DMS 273 treated with DMSO at 0.1 percent for 48 hours (cell line): ENCODE results near the gene RYR2.
"Not testable (repeated sequence)": the region's sequence is repeated elsewhere in the genome, so short reads cannot be mapped to it uniquely, and the experiment has no call there.

Experiments used
- DNase-seq: peaks from one replicate; lab custom pipeline; 2025; lab: John Stamatoyannopoulos, UW

RYR2 gene

GRCh38 chr1:237084341-237085077, 42.5 kb downstream of the RYR2 start:
- DNase-seq: peak; percentile 86

GRCh38 chr1:237091691-237092090, 49.7 kb downstream of the RYR2 start:
- DNase-seq: no peak

DNA sequence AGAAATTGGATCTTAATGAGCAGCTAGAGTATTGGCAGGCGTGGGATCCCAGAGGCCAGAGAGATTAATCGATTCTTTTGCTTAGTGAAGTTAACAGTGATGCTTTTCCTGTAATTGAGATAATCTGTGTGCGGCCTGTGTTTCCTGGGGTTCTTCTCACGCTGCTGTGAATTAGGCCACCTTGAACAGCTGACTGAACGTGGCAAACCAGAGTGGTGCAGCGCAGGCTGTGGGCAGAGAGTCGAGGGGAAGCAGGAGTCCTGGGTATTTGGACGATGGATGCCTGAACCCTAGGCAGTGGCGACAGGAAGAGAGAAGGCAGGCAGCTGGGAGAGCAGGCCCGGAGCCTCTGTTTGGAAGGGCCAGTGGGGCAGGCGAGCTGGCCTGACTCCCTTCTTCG, 51.7 kb downstream of the RYR2 start:
- no peak for DNase-seq

- no peak for DNase-seq
Measured at GRCh38 chr1:237098541-237098940, 56.6 kb downstream of the RYR2 start.

- no peak for DNase-seq
Measured at GRCh38 chr1:237103021-237103420, 61.0 kb downstream of the RYR2 start.

GRCh38 chr1:237104096-237104495, 62.1 kb downstream of the RYR2 start:
- no peak for DNase-seq

DNA sequence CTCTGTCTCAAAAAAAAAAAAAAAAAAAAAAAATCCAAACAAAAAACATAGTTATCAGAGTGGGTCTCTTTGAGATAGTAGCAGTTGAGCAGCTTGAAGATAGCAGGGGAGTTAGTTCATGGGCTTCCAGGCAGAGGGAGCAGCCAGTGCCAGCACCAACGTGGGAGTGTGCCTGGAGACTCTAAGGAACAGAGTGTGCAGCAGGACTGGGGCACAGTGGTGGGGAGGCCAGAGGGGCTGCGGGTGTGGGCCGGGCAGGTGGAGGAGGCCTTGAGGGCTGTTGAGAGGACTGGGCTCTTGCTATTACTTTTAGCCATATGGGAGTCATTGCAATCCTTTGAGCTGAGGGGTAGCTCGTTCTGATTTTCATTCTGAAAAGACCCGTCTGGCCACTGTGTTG, 63.8 kb downstream of the RYR2 start:
- DNase-seq: no peak

DNA sequence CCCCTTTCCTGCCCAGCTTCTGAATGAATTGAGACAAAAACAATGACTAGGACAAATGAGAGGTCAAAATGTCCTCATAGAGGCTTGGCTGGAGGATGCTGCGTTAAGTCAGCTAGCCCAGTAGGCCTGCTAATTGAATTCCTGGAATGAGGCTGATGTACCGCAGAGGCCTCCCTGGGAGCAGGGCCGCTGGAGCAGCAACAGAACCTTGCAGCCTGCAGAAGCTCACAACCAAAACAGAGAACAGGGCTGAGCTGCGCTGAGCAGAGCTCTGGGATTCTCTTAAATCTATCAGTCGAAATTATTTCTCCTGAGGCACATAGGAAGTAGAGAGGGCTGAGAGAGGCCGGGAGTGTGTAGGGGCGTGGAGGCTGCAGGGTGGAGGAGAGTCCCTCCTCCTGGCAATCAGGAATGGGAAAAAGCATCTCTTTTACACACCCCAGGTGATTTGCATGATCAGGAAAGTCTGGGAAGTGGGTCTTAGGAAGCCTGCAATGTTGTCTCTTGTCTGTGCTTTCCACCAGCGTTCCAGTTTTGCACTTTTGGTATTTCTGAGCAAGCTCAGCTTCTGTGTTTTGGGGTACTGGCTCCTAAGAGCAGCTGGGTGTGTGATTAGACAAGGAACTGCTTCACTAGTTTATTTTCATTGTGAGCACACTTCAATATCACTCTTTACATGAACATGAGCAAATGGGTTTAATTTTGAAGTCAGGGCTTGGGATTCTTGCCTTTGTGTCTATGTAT, 66.5 kb downstream of the RYR2 start:
- no peak for DNase-seq

GRCh38 chr1:237111807-237112206, 69.8 kb downstream of the RYR2 start:
- no peak for DNase-seq

GRCh38 chr1:237112663-237113062, 70.7 kb downstream of the RYR2 start:
- DNase-seq: no peak

GRCh38 chr1:237115035-237115434, 73.1 kb downstream of the RYR2 start:
- DNase-seq: no peak

GRCh38 chr1:237119091-237119490, 77.1 kb downstream of the RYR2 start:
- no peak for DNase-seq

- DNase-seq: no peak
Measured at GRCh38 chr1:237120683-237121082, 78.7 kb downstream of the RYR2 start.

DNA sequence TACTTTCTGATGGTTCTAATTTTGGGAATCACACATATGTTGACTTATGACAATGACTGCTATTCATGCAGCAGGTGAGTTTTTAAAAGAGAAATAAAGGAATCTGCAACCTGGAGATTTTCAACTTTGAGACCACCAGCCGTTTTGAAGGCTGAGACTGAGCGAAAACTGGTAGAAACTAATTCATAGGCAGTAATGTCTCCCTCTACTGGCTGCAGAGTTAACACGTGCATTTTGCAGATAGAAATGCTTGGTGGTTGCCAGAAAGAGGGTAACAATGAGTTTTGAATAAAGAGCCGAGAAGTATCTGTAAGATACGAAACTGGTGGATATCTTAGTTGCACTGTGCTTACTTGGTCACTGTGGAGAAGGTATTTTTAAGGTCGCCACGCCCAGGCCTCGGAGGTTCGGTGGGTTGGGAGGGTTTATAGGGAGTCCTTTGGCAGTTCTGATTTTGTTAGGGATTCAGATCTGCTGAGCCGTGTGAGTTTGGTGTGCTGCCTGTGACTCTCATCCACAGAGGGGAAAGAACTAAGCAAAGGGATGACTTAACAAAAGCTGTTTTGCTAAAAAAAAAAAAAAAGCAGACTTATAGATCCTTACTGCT, 83.0 kb downstream of the RYR2 start:
- no peak for DNase-seq

- DNase-seq: no peak
Measured at GRCh38 chr1:237126180-237126579, 84.2 kb downstream of the RYR2 start.

DNA sequence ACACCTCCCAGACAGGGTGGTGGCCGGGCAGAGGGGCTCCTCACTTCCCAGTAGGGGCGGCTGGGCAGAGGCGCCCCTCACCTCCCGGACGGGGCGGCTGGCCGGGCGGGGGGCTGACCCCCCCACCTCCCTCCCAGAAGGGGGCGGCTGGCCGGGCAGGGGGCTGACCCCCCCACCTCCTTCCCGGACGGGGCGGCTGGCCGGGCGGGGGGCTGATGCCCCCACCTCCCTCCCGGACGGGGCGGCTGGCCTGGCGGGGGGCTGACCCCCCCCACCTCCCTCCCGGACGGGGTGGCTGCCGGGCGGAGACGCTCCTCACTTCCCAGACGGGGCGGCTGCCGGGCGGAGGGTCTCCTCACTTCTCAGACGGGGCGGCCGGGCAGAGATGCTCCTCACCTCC, 85.3 kb downstream of the RYR2 start:
- DNase-seq: not testable (repeated sequence)

DNA sequence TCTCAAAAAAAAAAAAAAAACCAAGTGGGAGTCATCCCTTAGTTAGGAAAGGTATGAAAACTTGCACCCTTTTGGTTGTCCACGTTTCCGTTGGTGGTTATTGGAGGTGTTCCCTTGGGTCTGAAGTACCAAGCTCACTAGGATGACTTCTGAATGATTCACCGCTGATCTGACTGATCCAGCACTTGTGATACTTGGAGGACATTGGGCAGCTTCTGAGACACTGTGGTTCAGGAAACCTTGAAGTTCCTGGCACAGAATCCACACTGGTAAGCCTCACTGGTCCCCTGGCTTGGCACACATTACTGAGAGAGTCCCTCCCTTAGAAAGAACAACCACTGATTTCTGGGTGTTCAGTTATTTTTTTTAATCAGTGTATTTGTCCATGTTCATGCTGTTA, 91.9 kb downstream of the RYR2 start:
- no peak for DNase-seq

DNA sequence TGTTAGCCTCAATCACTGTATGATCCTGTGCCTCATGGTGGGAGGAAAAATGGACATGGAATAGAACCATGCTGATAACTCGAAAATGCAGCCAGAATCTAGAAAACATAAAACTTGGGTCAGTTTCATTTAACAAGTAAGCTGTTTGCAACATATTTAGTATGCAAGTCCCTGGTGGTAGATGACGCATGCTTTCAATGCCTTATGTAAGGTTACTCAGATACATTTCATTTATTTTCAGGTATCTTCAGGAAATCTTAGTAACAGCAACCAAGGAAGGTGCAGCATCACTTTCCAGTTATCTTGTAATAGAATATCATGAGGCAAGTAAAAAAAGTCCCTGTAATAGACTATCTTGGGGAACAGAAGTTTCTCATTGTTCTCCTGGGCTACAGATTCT, 92.9 kb downstream of the RYR2 start:
- no peak for DNase-seq

- no peak for DNase-seq
Measured at GRCh38 chr1:237138551-237138950, 96.6 kb downstream of the RYR2 start.

DNA sequence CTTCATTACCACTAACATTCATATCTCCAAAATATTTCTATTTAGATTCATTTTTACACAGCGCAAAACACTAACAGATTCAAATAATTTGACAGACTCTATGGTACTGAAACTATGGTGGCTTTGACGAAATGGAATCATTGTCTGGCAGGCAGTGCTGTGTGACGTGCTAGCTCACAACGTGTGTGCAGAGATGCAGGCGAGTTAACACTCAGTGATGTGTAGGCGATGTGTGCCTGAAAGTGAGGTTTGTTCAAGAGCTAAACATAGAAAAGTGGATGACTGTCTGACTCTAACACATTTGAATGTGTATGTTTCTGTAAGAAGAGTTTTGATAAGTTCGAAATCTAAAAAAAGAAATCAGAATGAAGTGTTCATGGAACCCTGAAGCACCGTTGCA, 97.7 kb downstream of the RYR2 start:
- DNase-seq: no peak

GRCh38 chr1:237140986-237141385, 99.0 kb downstream of the RYR2 start:
- no peak for DNase-seq

DNA sequence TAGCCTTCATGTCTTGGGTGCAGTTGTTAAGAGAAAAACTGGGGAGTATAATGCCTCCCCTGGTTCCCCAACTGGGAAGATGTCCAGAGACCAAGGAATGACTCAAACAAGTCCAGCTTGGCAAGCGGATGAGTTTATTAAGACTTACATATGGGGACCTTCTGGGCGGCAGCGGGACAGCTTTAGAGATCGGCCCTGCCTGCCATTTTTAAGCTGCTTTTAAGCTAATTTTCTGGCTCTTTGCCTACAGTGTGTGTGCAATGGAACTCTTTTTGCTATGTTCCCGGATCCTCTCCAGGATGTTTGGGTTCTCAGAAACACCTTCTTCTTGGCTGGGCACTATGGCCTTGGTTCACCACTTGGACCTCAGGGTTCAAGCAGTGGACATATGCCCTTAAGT, 99.5 kb downstream of the RYR2 start:
- peak; percentile 23 for DNase-seq
